ENCODE measurements around the gene DOK7. TPM values are rescaled to one million over a fixed set of nuclear protein-coding genes. Genes with fewer than 3 reads are reported as not detected.
"Not testable (repeated sequence)": the region's sequence is repeated elsewhere in the genome, so short reads cannot be mapped to it uniquely, and the experiment has no call there.

Gene DOK7
- total RNA-seq, 2 experiments from 2014 or later: not detected

DNA sequence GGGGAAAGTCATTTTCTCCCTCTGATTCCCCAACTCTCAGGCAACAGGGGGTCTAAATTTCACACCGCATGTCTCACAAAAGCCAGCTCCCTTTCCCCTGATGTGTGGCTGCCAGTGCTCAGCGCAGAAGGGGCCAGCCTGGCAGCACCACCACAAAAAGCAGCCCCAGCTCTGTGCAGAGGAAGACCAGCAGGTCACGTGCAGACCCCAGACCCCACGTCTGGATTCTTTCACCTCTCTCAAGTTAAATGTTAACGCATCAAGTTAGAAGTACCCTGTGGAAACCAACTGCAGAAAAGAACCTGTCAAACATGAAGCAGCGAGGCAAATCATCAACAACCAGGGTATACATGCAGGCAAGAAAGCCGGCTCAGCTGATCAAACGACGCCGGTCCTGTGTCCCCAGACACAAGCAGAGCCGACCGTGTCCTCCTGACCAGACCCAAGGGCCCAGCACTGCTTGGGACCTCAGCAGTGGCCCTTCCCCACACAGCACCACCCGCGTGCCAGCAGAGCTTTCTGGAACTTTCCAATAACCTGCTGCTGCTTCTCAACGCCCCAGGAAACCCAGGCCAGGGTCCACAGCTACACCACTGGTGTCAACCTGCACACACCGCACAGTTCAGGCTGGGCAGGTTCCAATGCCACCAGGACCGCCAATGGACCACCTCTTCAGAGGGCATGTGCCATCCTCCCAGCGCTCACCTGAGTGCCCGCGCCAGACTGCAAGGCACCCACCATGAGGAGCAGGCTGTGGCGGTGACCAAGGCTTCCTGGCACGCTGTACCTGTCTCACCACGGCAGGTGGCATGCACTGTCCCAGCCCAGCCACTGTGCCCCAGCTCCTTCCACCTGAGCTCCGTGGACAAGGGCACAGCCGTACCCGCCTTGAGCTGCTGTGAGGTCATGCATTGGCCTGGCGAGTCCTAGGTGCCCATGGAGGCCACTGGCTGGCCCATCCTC, 65.1 kb downstream of the DOK7 start:
- no peaks in the 10 kb centered on the region for H3K9me3 Mint-ChIP-seq
- CTCF ChIA-PET: interaction anchor here (1.1 kb wide), 2 partner anchors 10 to 14 kb away, joined by 3 to 4 read pairs; no protein-coding TSS in a partner anchor
- DNase-seq: no peak
- POLR2A ChIA-PET: no interaction called here
- no peaks in the 10 kb centered on the region for H3K27me3 Mint-ChIP-seq
- H3K27ac Mint-ChIP-seq: no peak overlapping the region
- peaks cover 10% of the 10 kb centered on the region for H3K36me3 Mint-ChIP-seq (ENCODE audit: low read depth)
- H3K4me3 Mint-ChIP-seq: no peak overlapping the region
- H3K4me1 Mint-ChIP-seq: peaks cover 38% of the 10 kb centered on the region

DNA sequence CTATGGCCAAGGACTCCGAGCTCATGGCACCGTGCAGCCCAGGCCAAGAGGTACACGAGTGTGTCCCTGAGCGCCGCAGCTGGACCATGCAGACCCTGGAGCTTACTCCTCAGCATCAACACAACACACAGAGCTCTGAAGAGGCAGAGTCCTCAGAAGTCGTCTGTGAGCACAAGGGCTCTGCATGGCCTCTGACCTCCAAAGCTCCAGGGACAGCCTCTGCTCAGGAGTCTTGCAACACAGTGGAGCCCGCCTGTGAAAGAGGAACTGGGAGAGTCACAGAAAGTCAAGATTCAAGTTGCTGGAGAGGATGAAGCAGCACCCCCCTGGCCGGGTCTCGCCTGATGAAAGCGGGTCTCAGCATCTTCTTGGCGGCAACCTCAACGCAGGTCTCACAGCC, 66.3 kb downstream of the DOK7 start:
- Mint-ChIP-seq H3K9me3 (no peaks in the 10 kb centered on the region), H3K4me1 (peaks cover 39% of the 10 kb centered on the region), H3K4me3 (no peak overlapping the region), H3K36me3 (ENCODE audit: low read depth) (peaks cover 7% of the 10 kb centered on the region), H3K27me3 (peaks cover 1% of the 10 kb centered on the region), H3K27ac (peak overlapping the region; percentile 5)
- DNase-seq: no peak
- ChIA-PET CTCF (interaction anchor here (0.7 kb wide), 1 partner anchor 557 kb away, joined by 3 read pairs; no protein-coding TSS in a partner anchor), POLR2A (no interaction called here)

DNA sequence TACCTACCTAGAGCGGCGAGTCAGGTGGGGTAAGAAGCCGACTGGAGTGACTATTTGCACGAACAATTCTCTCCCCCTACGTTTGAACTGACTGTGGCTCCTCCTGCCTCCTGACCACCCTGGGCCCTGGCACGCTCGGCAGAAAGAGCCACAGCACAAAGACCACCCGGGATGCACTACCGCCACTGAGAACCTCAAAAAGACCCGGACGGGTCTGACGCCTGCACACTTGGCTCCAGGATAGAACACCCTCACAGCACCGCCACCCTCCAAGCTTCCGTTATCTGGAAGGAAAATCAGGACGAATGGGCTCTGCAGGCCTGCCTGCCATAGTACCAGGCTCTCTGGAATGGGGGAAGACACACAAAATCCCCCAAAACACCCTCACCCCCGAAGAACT, 66.9 kb downstream of the DOK7 start:
- Mint-ChIP-seq H3K27ac (peak overlapping the region; percentile 68), H3K4me3 (peak overlapping the region; percentile 20), H3K27me3 (peaks cover 1% of the 10 kb centered on the region), H3K4me1 (peaks cover 39% of the 10 kb centered on the region), H3K36me3 (ENCODE audit: low read depth) (peaks cover 4% of the 10 kb centered on the region), H3K9me3 (no peaks in the 10 kb centered on the region)
- DNase-seq: no peak
- POLR2A ChIA-PET: no interaction called here
- CTCF ChIA-PET: no interaction called here

DNA sequence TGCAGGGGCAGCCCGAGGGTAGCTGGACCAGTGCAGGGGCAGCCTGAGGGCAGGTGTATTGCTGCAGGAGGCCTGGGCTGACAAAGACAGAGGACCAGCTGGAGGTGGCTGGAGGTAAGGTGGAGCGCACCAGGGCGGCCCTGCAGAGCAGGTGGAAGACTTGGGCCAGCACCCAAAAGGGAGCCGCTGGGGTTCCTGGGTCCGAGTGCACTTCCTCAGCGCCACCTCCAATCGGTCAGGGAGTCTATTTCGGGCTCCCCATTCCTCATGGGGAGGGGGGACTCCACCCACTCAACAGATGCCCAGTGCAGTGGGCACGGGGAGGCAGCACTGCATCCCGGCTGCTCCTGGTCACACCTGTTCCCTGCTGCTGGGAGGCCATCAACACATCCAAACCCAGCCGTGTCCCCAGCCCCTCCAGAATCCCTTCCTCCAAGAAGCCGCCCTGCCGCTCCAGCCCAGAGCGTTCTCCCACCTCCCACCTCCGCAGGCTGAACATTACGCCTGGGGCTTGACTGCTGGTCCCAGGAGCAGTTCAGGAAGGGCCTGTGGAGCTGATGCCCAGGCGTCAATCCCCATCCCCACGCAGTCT, 67.7 kb downstream of the DOK7 start:
- Mint-ChIP-seq H3K27ac (no peak overlapping the region), H3K27me3 (peaks cover 1% of the 10 kb centered on the region), H3K4me3 (peak overlapping the region; percentile 99), H3K9me3 (no peaks in the 10 kb centered on the region), H3K36me3 (ENCODE audit: low read depth) (peaks cover 4% of the 10 kb centered on the region), H3K4me1 (peaks cover 39% of the 10 kb centered on the region)
- no peak for DNase-seq
- ChIA-PET POLR2A (no interaction called here), CTCF (no interaction called here)

DNA sequence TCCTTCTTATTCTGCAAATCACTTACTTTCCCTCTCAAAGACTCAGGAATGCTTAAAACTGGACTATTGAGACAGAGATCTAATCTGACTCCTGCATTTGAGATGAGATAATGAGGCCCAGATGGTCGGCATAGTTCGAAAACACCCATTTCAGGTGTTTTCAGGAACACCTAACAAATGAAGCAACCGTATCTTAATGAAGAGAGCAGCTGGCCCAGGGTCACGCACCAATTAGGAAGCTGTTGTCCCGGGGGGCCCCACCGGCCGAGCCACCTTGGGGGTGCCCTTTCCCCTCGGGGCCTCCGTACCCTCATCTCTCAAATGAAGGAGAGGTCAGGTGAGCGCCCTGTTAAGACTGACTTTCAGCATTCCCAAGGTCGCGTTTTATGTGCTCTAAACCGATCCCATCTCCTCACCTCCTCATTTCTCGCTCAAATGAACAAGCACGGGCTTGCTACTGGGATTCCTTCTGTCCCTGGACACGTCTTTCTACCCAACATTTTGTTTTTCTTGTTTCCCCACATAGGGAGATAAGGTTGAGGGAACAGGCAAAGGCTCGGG, 68.3 kb downstream of the DOK7 start:
- CTCF ChIA-PET: no interaction called here
- H3K27ac Mint-ChIP-seq: peak overlapping the region; percentile 15

DNA sequence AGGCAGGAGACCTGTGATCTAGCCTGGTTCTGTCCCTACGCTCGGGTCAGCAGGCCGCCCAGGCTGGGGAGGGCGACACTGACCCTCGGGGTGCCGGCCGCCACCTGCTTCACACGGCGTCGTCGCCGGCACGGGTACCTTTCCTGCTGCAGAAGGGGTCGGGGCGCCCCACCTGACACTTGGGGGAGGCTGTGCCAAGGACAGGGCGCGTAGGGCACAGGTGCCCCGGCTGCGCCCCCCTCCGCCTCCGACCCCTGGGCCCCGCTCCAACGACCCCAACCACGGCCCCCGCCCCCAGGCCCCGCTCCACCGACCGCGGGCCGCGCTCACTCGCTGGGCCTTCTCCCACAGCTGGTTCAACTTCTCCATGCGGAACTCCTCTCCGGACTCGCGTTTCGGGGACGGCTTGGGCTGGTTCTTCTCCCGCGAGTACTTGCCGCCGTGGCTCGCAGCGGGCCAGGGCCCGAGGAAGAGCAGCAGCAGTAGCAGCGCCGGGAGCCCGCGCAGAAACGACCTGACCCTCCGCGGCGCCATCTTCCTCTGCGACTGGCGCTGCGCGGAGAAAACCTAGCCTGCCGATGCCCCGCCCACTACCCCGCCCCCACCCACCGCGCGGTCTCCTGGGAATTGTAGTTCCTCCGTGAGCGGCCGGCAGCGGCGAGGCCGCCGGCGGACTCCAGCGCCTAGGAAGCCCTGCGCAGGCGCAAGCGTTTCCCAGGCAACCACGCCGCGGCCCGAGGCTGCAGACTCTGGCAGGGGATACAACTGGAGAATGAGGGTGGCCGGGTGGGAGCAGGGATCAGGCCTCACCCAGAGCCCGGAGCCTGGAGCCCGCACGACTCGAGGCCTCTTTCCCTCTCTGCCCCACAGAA, 69.0 kb downstream of the DOK7 start, which contains the start of gene LRPAP1:
Gene LRPAP1, minus strand, starts transcription at position 544 of the 872 bp plus-strand sequence. Its CDS starts 10 bp downstream, at position 534.
- Mint-ChIP-seq H3K4me3 (peak within 1 kb of the TSS; percentile 99), H3K36me3 (ENCODE audit: low read depth) (peaks cover 4% of the 10 kb centered on the region), H3K27me3 (peaks cover 1% of the 10 kb centered on the region), H3K27ac (peak within 1 kb of the TSS; percentile 98), H3K9me3 (no peaks in the 10 kb centered on the region), H3K4me1 (peaks cover 32% of the 10 kb centered on the region)
- POLR2A ChIA-PET: no interaction called here
- DNase-seq: peak; percentile 85
- CTCF ChIA-PET: no interaction called here

More for the DNA sequence above, 68.3 kb downstream of the DOK7 start:
- Mint-ChIP-seq H3K36me3 (ENCODE audit: low read depth) (peaks cover 4% of the 10 kb centered on the region), H3K4me1 (peaks cover 39% of the 10 kb centered on the region), H3K9me3 (no peaks in the 10 kb centered on the region), H3K27me3 (peaks cover 1% of the 10 kb centered on the region), H3K4me3 (peak overlapping the region; percentile 99)
- POLR2A ChIA-PET: no interaction called here
- DNase-seq: no peak

DNA sequence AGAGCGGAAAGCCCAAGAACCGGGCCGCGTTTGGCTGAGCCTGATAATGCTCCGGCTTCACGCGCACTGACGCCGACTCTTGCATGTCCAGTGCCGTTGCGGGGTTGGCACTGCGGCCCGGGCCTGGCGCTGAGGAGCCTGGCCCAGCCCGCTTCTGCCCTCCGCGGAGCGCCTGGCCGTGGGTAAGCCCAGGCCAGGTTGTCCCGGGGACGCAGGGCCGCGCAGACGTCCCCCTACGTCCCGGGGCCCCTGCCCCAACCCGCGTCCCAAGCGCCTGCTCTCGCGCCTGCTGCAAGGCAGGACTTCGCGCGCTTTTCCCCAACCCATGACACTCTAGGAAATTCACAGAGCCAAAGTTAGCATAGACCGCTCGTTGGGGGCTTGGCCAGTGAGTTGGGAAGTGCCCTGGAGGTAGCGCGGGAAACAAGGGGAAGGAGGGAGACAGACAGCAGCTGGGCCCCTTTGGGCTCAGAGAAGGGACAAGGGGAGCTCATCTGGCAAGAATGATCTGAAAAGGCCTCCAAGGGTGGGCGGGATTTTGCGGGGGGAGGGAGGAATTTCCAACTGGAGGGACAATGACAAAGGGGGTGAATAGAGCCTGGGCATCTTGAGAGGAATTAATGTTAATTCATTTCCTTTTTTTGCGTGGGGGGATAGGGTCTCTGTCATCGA, 69.8 kb downstream of the DOK7 start:
- Mint-ChIP-seq H3K27ac (no peak overlapping the region), H3K4me1 (peaks cover 31% of the 10 kb centered on the region), H3K4me3 (peak overlapping the region; percentile 99), H3K36me3 (ENCODE audit: low read depth) (peaks cover 4% of the 10 kb centered on the region), H3K9me3 (no peaks in the 10 kb centered on the region), H3K27me3 (peaks cover 1% of the 10 kb centered on the region)
- CTCF ChIA-PET: no interaction called here
- POLR2A ChIA-PET: no interaction called here
- DNase-seq: no peak

DNA sequence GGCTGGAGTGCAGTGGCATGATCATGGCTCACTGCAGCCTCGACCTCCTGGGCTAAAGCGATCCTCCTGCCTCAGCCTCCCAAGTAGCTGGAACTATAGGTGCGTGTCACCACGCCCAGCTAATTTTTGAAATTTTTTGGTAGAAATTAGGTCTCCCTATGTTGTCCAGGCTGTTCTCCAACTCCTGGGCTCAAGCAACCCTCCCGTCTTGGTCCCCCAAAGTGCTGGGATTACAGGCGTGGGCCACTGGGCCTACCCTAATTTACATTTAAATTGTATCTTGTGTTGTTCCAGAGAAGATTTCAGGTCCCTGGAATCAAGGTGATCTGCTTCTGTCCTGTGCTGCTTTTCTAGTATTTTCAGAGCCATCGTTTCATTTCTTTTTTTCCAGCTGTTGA, 70.3 kb downstream of the DOK7 start:
- ChIA-PET CTCF (no interaction called here), POLR2A (no interaction called here)
- Mint-ChIP-seq H3K9me3 (no peaks in the 10 kb centered on the region), H3K36me3 (ENCODE audit: low read depth) (peaks cover 4% of the 10 kb centered on the region), H3K27me3 (peaks cover 1% of the 10 kb centered on the region), H3K4me3 (peak overlapping the region; percentile 52), H3K4me1 (peaks cover 27% of the 10 kb centered on the region), H3K27ac (no peak overlapping the region)
- no peak for DNase-seq

DNA sequence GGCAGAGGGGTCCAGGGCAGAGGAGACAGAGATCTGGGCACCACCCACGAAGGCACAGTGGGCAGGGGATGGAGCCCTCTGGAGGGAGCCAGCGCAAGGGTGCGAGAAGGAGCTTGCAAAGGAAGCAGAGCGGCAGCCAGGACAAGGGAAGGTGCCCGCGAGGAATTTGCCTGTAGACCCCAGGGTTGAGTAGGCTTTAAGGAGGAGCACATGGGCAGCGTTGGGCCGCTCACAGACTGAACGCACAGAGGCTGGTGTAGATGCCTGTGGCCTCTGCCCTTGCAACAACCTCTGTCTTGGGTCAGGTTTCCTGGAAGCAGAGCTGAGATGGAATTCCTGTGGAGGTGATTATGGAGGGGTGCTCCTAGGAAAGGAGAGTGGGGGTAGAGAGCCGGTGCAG, 72.7 kb downstream of the DOK7 start:
- H3K4me1 Mint-ChIP-seq: peaks cover 13% of the 10 kb centered on the region
- H3K36me3 Mint-ChIP-seq (ENCODE audit: low read depth); H3K9me3 Mint-ChIP-seq; H3K27ac Mint-ChIP-seq; H3K27me3 Mint-ChIP-seq; DNase-seq; CTCF ChIA-PET; POLR2A ChIA-PET; H3K4me3 Mint-ChIP-seq: not testable (repeated sequence)

DNA sequence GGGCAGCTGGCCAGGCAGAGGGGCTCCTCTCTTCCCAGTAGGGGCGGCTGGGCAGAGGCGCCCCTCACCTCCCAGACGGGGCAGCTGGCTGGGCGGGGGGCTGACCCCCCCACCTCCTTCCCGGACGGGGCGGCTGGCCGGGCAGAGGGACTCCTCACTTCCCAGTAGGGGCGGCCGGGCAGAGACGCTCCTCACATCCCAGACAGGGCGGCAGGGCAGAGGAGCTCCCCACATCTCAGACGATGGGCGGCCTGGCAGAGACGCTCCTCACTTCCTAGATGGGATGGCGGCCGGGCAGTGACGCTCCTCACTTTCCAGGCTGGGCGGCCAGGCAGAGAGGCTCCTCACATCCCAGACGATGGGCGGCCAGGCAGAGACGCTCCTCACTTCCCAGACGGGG, 75.8 kb downstream of the DOK7 start:
- POLR2A ChIA-PET; H3K27ac Mint-ChIP-seq; CTCF ChIA-PET; H3K4me1 Mint-ChIP-seq; H3K4me3 Mint-ChIP-seq; H3K9me3 Mint-ChIP-seq; H3K36me3 Mint-ChIP-seq (ENCODE audit: low read depth); DNase-seq; H3K27me3 Mint-ChIP-seq: not testable (repeated sequence)

DNA sequence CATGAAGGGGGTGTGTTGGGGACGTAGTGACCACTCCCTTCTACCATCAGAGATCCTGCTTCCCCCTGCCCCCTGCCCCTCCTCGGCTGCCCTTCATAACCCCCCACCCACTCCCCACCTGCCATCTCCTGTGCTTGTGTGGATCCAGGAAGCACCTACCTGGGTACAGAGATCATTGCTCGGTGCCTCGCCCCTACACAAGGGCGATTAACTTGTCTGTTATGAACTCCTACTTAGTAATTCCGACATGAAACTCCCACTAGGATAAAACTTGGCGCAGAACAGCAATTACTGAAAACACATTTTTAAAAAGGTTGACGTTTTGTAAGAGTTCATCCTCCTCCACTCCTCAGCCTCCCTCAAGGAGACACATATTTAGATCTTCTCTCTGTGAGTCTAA, 80.3 kb downstream of the DOK7 start:
- H3K36me3 Mint-ChIP-seq (ENCODE audit: low read depth); CTCF ChIA-PET; H3K4me1 Mint-ChIP-seq; DNase-seq; H3K27me3 Mint-ChIP-seq; H3K9me3 Mint-ChIP-seq; H3K4me3 Mint-ChIP-seq; H3K27ac Mint-ChIP-seq; POLR2A ChIA-PET: not testable (repeated sequence)

Data from activated CD4-positive, alpha-beta T cell treated with anti-CD3 and anti-CD28 coated beads, Interleukin-2, amount 10 ng/mL, durations not matched to agents 7 days and 5 days (primary cell).